HG03103 (cell line): ENCODE results near the gene BNC2.

ENCODE experiments used
- ATAC-seq: cut with Tn5 transposase; IDR thresholded peaks from one replicate; pipeline ENCODE4 v1.9.1; 2021; ENCODE audit warnings: low read depth; ENCODE audit not compliant: unreplicated experiment

BNC2 gene

DNA sequence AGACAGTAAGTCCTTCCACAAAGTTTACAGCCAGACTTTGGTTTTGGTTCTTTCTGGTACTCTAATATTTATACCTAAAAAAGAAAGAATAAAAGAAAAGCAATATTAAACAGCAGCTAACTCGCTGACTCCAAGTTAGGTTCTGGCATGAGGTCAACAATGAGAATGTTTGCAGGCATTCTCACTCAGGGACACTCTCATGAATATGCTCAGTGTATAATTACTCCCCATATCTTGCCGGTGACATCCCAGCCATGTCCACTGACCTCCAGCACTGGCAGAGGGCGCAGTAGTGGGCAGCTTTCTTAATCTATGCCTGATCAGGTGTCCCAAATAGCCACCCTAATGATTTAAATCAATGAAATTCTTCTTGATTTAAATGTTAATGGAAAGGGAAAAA is 151.5 kb downstream of the BNC2 start:
- no peak for ATAC-seq

DNA sequence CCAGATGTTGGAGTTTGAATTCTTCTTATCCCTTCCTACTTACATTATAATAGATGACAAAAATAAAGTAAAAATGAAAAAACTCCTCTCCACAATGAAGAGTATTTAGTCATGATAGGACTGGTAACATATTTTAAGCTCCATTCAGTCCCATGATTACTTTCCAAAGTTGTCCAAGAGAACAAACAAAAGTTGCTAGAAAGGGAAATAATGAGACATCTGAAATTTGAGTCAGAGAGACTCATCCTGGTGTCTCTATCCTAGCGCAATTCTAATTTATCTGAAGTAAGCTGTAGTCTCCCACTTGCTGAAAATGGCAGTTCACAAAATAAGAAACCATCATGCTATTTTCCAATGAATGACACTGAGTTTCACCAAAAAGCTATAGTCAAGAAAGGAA is 152.2 kb downstream of the BNC2 start:
- no peak for ATAC-seq

DNA sequence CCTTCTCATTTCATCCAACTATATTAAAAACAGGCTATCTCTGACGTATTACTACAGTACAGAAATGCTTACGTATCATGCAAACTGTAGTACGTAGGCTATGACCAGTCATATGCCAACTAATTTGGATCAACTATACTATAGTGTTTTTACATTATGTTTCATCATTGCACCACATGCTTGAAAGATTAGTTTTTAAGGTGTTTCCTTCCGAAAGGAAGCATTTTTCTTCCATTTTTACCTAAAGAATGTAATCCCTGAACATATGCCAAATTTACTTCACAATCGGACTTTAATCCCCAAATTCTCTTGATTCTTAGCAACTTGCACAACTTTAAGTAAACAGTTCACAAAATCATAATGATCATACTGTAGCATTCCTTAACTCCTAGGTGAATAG is 153.9 kb downstream of the BNC2 start:
- no peak for ATAC-seq

DNA sequence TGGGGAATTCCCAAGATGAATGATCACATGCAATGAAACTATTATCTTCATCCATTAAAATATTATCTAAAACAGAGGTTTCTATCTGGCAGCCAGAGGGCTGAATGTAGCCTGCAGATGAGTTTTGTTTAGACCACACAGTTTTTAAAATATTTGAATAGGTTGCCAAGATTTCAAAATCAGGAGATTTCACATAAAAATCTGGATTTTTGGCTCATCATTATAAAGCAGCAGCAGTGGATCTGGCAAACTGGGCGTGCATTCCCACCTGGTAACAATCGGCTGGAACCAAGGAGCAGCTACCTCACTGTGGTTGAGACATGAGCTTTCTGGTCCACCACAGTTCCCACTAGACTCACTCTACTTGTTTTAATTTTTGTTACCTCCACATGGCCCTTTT is 155.1 kb downstream of the BNC2 start:
- no peak for ATAC-seq

DNA sequence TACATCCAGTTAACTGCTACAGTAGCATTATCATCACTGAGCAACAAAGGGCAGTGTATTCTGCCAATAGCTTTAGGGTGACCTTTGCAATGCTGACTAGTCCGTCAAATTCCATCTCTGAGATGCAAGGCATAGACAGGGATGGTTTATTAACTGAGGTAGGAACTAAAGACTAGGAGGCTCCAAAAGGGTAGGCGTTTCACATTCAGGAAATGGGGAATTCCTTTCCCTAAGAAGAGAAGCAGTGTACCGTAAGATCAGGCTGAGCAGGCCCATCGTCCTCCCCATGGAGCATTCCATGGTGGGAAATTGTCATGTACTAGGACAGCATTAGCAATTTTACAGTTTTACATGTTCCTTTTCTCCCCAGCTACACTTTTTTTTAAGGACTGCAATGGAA is 157.7 kb downstream of the BNC2 start:
- no peak for ATAC-seq

DNA sequence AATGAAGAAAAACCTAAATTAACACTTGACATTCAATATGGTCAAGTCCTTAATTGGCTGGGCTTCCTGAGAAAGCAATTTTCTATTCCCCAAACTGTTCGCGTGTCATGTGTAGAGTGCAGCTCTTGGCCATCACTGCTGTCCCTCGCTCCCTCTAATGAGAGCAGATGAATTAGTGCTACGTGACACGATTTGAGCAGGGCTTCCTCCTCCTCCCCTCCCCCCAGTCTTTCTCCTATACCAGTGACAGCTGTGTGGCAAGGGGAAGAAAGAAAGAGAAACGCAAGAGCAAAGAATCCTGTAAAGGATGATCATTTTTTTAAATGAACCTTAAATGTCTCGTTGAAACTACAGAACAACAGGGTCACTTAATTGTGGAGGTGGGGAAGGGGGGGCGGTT is 159.6 kb downstream of the BNC2 start:
- ATAC-seq = no peak

DNA sequence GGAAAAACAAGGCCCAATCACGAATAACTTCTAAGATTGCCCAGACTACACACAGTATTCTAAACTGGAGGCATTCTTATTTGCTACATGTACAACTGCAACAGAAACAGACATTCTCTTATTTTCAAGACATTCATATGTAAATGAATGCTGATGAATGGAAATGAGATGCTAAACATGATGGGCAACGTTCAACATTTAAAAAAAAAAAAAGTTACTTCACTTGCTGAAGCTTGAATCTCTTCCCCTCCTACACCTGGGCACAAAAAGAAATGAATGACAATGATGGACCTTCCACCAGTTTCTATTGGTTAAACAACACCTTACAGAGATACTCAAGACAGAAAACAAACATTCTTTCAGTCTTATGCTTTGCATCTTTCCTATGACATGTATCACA is 160.5 kb downstream of the BNC2 start:
- no peak for ATAC-seq

DNA sequence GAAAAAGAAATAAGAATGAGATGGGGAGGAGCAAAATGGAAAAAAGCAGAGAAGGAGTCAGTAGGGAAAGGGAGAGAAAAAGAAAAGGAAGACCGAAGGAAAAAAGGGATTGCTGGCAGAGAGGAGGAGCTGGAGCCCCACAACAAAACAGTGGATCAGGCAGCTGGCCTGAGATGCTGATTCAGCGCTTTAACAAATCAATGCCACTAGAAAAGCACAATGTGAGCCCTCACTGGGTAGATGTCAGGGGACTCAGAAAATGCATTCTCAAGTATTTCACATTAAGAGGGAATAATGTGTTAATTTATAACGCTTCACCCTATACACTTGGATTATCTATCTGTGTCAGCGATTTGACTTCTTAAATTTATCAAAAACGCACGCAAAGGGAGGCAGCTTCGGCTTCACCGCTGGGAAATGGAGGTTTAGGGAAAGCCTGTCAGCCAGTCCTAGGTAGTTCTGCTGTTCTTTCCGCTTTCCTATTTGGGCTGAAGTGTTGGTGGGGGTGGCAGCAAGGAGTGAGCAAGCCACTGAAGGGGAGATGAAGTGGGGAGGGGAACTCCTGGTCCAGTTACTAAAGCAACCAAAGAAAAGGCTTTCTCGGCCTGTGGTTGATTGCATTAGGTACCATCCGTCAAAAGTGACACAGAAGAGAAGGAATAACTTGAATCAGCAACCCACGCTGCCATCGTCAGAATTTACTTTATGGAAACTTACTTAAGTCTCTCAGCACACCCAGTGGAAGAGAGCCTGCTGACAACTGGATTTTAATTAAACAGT is 161.6 kb downstream of the BNC2 start:
- no peak for ATAC-seq

DNA sequence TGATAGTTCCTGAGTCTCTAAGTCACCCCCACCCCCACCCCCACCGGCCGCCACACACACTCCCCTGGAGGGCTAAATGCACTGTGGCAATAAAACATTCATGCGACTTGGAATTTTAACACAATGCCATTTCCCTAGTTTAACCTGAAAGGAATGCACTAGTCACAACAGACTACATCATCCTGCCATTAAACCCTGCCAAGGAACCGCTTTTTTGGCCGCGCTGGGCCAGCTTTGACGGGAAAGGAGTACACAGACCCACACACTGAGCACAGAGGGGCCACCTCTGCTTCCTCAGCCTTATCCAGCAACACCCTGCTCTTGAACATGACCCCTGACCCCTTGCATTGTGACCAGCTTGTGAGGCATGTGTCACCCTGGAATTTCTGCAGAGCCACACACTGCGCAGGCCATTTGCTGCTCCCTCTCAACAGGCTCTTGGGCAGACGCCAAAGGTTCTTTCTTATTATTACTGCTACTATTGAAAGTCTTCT is 165.3 kb downstream of the BNC2 start:
- no peak for ATAC-seq

DNA sequence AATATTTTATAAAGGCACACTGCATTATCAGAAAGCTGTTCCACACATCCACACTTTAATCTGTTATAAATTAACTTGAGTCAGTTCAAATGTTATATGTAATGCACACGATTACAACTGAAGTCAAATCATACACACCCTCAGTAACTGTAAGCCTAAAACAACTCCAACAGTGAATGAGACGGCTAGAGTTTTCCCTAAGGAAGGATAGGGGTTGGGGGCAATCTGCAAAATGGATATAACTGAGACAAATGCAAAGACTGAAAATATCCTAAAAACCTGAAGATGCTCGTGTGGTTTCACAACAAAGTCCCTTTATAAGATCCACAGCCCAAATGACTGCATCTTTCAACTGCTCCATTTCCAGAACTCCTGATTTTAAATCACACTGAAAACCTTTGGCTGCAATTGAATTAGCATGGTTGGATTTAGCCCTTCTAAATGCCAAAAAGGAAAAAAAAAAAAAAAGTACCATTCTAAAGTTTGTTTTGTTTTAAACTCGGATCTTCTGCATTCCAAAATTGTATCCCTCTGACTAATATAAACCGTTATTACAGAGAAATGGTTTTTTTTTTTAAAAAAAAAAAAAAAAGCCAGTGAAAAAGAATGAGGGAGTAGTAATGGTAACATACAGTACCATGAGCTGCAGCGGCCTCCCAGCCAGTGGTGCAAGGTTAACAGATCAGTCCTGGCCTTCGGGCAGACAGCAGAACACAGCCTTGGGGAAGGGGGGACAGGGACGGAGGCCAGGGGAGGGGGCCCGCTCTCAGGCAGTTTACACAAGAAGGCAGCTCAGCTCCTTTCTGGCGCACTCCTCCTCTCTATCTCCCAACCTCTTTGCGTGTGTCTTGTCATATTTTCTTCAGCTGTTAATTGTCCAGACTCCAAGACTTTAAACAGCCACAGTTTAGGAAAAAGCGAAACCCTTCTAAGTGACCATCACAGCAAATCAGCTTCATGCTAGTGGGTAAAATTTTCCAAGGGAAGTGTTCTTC is 166.1 kb downstream of the BNC2 start:
- no peak for ATAC-seq

DNA sequence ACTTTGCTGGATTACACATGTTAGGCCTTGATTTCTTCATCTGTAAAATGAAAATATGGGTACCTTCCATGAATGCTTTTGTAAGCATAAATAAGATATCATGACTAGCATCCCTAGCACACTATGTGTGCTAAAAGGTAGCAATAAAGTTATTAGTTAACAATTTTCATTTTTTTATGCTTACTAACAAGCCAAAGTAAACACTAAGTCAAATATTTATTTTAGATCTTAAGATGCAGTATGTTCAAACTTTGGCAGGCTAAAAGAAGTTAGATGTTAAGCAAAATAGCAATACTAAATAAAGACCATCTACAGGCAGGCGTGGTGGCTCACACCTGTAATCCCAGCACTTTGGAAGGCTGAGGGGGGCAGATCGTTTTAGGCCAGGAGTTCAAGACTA is 169.1 kb downstream of the BNC2 start:
- no peak for ATAC-seq

DNA sequence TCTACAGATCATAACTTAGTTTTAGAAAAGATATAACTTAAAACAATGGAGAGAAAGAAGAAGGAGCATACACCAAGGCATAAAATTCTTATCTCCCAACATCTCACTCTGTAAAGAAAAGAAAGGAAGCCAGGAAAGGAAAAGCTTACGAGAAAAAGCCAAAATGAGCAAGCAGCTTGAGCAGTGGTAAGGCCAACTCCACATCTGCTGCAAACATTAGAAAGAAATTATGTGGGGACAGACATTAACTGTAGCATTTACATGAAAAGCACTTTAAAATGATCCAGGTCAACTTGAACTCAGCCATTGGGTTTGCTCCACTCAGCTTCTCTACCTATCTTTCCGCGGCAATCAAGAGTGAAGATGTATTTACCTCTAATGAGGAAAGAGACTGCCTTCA is 176.9 kb downstream of the BNC2 start:
- ATAC-seq = no peak

DNA sequence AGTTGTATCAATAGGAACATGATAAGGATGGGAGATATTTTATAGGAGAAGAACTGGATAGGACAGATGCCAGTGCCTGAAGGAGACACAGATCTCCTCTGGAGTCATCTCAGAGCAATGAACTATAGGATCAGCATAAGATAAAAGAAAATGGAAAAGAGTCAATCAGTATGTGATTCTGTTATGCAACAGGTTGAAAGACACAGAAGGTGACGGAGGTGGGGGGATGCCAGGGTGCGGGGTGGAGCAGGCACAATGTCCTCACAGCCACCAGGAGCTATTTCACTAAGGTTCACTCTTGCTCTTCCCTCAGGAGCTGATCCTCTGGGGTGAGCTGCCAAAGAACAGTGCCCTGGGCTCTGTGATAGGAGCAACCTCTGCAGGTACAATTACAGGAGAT is 179.8 kb downstream of the BNC2 start:
- no peak for ATAC-seq

DNA sequence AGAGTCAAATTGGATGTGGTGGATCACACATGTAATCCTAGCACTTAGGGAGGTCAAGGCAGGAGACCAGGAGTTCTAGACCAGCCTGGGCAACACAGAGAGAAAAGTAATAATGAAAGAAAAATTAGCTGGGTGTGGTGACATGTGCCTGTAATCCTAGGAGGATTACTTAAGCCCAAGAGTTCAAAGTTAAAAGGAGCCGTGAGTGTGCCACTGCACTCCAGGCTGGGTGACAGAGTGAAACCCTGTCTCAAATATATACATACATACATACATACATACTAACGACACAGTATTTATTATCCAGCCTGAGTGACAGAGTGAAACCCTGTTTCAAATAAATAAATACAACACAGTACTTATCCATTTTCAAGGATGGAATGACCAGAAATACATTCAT is 180.3 kb downstream of the BNC2 start:
- ATAC-seq = no peak

DNA sequence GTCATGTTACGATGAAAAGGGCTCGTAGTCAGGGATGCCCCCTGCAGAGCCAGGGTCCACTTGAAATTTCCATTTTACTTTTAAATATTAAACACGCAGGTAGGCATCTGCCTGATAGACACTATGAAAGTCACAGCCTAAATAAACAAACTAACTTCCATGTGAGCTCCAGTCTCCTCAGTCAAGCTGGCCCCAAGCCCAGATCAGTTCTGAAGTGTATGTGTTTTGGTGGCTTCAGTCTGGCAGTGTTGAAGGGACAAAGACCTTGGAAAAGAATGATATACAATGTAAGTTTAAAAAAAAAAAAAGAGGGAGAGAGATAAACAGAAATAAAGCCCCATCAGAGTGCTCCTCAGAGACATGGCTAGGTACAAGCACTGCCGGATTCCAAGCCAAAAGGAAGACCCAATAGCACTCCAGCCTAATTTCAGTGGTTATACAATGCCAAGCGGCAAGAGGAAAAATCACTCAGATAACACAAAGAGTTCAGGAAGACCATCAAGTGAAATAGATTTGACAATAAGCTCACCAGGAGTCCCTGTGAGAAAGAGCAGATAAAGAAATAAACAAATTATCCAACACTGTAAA is 181.0 kb downstream of the BNC2 start:
- ATAC-seq = no peak

DNA sequence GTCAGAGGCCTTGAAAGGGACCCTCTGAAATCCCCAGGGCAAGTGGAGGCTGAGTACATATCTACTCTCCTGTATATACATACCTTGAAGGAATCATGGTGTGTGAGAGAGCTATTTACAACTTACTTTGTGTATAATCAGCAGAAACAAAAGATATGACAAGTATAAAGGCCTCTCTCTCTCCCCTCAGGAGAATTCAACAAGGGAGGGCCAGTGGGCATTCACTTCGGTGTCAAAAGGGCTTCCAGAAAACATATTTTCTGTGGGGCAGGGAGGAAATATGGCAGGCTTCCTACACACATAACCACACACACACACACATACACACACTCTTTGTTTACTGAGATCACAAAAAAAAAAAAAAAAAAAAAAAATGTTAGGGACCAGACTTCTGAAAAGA is 181.7 kb downstream of the BNC2 start:
- no peak for ATAC-seq

DNA sequence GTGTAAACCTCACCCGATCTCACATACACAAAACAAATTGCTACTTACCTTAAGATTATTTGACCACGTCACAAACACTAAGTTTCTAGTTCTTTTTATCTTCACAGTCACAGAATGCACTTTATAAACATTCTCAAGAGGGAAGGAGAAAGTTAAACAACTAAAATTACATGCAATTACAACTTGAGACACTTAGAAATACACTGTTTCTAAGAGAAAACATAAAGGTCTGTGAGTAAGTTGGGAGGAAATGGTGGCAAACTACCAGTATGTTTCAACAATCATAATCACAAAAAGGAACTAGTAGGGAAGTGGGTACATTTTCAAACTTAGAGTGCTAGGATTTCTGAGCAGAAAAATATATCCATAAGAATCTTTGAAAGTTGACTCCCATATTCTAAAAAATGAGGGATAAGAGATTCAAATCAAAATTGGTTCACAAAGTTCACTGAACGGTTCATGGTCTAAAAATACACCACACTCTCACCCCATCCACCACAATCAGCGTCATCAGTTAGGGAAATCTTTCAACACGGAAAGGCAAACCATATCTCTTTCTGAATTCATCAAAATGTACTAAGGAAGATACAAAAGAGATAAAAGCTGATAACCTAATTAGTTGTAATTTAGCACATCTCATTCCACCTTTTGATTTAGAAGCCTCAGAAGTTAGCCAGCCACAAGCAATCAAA is 182.6 kb downstream of the BNC2 start:
- ATAC-seq = no peak

DNA sequence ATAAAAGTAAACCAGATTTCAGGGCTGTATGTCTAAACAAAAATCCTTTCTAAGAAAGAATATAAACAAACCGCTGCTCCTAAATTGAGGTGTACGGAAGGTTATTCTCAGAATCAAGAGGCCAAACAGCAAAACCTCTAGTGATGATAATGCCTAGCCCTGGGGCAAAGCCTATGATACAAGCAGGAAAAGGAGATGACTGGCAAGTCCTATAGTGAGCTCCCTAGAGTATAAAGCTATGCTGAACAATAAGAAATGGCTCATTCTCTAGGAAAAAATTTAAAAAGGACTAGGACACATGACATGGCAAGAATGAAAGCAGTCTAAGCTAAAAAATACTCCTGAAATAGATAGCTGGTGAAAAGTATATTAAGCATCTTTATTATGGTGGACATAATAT is 187.1 kb downstream of the BNC2 start:
- no peak for ATAC-seq

DNA sequence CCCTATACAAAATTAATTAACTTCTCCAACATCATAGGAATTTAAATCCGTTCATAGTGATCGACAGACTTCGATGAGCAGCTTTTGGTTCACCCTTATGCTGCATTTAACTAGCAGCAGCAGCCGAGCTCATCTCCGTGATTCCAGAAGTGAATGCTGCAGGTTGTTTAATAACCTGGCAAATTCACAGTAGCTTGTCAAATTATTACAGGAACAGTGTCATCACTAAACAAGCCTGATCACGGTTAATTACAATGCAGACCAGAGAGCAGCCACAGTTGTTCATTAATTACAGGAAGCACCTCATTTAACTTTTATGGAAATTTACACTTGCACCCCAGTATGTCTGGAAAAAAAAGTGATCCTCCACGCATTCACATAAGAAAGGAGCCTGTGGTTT is 188.2 kb downstream of the BNC2 start:
- ATAC-seq = no peak

DNA sequence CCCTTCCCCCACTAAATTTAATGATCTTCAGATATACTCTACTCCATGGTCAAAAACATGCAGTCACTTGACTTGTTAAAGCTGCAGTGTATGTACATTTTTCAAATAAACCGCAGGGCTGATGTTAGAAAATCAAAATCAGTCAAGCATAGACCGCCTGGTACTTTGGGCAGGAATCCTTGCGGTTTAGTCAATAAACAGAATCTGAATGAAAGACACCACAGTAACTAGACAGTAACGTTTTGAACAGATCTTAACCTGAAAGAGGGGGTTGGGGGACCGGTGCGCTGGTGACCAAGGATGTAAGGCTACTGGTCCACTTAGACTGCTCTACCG is 188.8 kb downstream of the BNC2 start:
- no peak for ATAC-seq
